ENCODE measurements around the gene AQP1.

DNA sequence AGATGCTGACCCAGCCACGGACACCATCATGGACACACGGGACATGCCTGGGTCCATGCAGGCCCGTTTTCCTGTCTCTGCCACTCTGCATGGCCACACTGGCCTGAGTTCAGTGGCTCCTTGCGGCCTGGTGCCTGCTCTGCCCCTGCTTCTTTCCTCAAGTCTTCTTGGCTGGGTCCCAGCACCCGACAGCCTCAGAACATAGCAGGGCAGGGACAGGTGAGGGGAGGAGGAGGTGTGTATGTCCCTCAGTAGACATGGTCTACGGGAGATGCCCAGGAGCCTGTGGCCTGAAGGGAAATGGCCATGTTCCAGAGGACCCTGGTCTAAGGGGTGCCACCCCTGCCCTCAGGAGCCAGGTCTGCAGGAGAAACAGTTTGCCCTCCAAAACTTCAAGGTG lies 2.2 kb upstream of the AQP1 start:
- TF ChIP-seq, protein P1, sequence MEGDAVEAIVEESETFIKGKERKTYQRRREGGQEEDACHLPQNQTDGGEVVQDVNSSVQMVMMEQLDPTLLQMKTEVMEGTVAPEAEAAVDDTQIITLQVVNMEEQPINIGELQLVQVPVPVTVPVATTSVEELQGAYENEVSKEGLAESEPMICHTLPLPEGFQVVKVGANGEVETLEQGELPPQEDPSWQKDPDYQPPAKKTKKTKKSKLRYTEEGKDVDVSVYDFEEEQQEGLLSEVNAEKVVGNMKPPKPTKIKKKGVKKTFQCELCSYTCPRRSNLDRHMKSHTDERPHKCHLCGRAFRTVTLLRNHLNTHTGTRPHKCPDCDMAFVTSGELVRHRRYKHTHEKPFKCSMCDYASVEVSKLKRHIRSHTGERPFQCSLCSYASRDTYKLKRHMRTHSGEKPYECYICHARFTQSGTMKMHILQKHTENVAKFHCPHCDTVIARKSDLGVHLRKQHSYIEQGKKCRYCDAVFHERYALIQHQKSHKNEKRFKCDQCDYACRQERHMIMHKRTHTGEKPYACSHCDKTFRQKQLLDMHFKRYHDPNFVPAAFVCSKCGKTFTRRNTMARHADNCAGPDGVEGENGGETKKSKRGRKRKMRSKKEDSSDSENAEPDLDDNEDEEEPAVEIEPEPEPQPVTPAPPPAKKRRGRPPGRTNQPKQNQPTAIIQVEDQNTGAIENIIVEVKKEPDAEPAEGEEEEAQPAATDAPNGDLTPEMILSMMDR (conservative IDR thresholded peaks at IDR 0.05; ENCODE audit: low read depth, low read length) = no peak
- TF ChIP-seq EZH2 (IDR thresholded peaks at IDR 0.05; ENCODE audit: low read length, unreplicated experiment) = no peak
- TF ChIP-seq EZH2phosphoT487 (IDR thresholded peaks at IDR 0.05; ENCODE audit: borderline replicate concordance, low read length) = no peak

Data from PC-3 (cell line).